ENCODE results near the gene LAMC2. TPM values are rescaled to one million over a fixed set of nuclear protein-coding genes. Genes with fewer than 3 reads are reported as not detected.
A peak's percentile ranks its signal among the peaks of the same experiment; 100 is the strongest.

LAMC2 gene
- total and polyA plus RNA-seq, 2 experiments from 2014 or later: 0.42 to 0.43 TPM

GRCh38 chr1:183277821-183278738 lies 92.0 kb downstream of the LAMC2 start:
- no peak overlapping the region for H3K4me3 ChIP-seq
- no peaks in the 10 kb centered on the region for H3K36me3 ChIP-seq
- DNase-seq (ENCODE audit: low read depth in 1 of 2, low spot score in 1 of 2): peak in 1 of 2 donors; percentile 92
- H3K4me1 ChIP-seq (ENCODE audit: low read depth): no peaks in the 10 kb centered on the region
- H3K27ac ChIP-seq: no peak overlapping the region
- H3K9me3 ChIP-seq (ENCODE audit: low read depth): no peaks in the 10 kb centered on the region
- H3K27me3 ChIP-seq: no peaks in the 10 kb centered on the region
- TF ChIP-seq CTCF (IDR thresholded peaks at IDR 0.05; ENCODE audit: low read depth, low read length): no peak

- no peak for TF ChIP-seq CTCF (IDR thresholded peaks at IDR 0.05; ENCODE audit: low read depth, low read length)
- peak in 1 of 2 donors; percentile 72 for DNase-seq (ENCODE audit: low read depth in 1 of 2, low spot score in 1 of 2)
- Histone ChIP-seq H3K36me3 (no peaks in the 10 kb centered on the region), H3K4me3 (no peak overlapping the region), H3K9me3 (ENCODE audit: low read depth) (no peaks in the 10 kb centered on the region), H3K27me3 (no peaks in the 10 kb centered on the region), H3K4me1 (ENCODE audit: low read depth) (no peaks in the 10 kb centered on the region), H3K27ac (no peak overlapping the region)
Observed at GRCh38 chr1:183278739-183279591, 92.9 kb downstream of the LAMC2 start.

- H3K9me3 ChIP-seq (ENCODE audit: low read depth): no peaks in the 10 kb centered on the region
- no peak overlapping the region for H3K27ac ChIP-seq
- no peak for TF ChIP-seq CTCF (IDR thresholded peaks at IDR 0.05; ENCODE audit: low read depth, low read length)
- no peaks in the 10 kb centered on the region for H3K36me3 ChIP-seq
- no peaks in the 10 kb centered on the region for H3K27me3 ChIP-seq
- peak in 1 of 2 donors; percentile 97 for DNase-seq (ENCODE audit: low read depth in 1 of 2, low spot score in 1 of 2)
- H3K4me1 ChIP-seq (ENCODE audit: low read depth): no peaks in the 10 kb centered on the region
- H3K4me3 ChIP-seq: no peak overlapping the region
Observed at GRCh38 chr1:183279835-183280234, 93.8 kb downstream of the LAMC2 start.

GRCh38 chr1:183281039-183281438 lies 95.0 kb downstream of the LAMC2 start:
- no peak overlapping the region for H3K27ac ChIP-seq
- H3K4me1 ChIP-seq (ENCODE audit: low read depth): no peaks in the 10 kb centered on the region
- H3K36me3 ChIP-seq: no peaks in the 10 kb centered on the region
- no peak for TF ChIP-seq CTCF (IDR thresholded peaks at IDR 0.05; ENCODE audit: low read depth, low read length)
- H3K27me3 ChIP-seq: no peaks in the 10 kb centered on the region
- DNase-seq (ENCODE audit: low read depth in 1 of 2, low spot score in 1 of 2): peak in 1 of 2 donors; percentile 95
- H3K4me3 ChIP-seq: no peak overlapping the region
- no peaks in the 10 kb centered on the region for H3K9me3 ChIP-seq (ENCODE audit: low read depth)

GRCh38 chr1:183281553-183282091 lies 95.6 kb downstream of the LAMC2 start:
- no peak overlapping the region for H3K27ac ChIP-seq
- no peaks in the 10 kb centered on the region for H3K36me3 ChIP-seq
- no peaks in the 10 kb centered on the region for H3K4me1 ChIP-seq (ENCODE audit: low read depth)
- DNase-seq (ENCODE audit: low read depth in 1 of 2, low spot score in 1 of 2): peak; percentile 91 to 98
- no peak overlapping the region for H3K4me3 ChIP-seq
- peak; percentile 88 for TF ChIP-seq CTCF (IDR thresholded peaks at IDR 0.05; ENCODE audit: low read depth, low read length)
- no peaks in the 10 kb centered on the region for H3K27me3 ChIP-seq
- no peaks in the 10 kb centered on the region for H3K9me3 ChIP-seq (ENCODE audit: low read depth)
